ENCODE results near the gene GRIA3.
"Not testable (repeated sequence)": the region's sequence is repeated elsewhere in the genome, so short reads cannot be mapped to it uniquely, and the experiment has no call there.

GRIA3 gene

GRCh38 chrX:123449335-123449734 lies 265.3 kb downstream of the GRIA3 start:
- FAIRE-seq (no peak), DNase-seq (ENCODE audit: insufficient read length, low spot score) (no peak)

- DNase-seq (ENCODE audit: insufficient read length, low spot score) (peak; percentile 0), FAIRE-seq (no peak)
Observed at GRCh38 chrX:123450222-123450621, 266.1 kb downstream of the GRIA3 start.

- no peak for FAIRE-seq
- DNase-seq (ENCODE audit: insufficient read length, low spot score) = no peak
Observed at GRCh38 chrX:123454712-123455431, 270.8 kb downstream of the GRIA3 start.

- FAIRE-seq (no peak), DNase-seq (ENCODE audit: insufficient read length, low spot score) (no peak)
Observed at GRCh38 chrX:123455693-123456092, 271.6 kb downstream of the GRIA3 start.

GRCh38 chrX:123464709-123465108 lies 280.6 kb downstream of the GRIA3 start:
- FAIRE-seq = no peak
- DNase-seq (ENCODE audit: insufficient read length, low spot score) = no peak

GRCh38 chrX:123468481-123468880 lies 284.4 kb downstream of the GRIA3 start:
- DNase-seq (ENCODE audit: insufficient read length, low spot score) = no peak
- FAIRE-seq = no peak

- no peak for DNase-seq (ENCODE audit: insufficient read length, low spot score)
- FAIRE-seq = no peak
Observed at GRCh38 chrX:123475068-123475724, 291.1 kb downstream of the GRIA3 start.

GRCh38 chrX:123476611-123477219 lies 292.6 kb downstream of the GRIA3 start:
- DNase-seq (ENCODE audit: insufficient read length, low spot score) (no peak), FAIRE-seq (no peak)

- DNase-seq (ENCODE audit: insufficient read length, low spot score) (no peak), FAIRE-seq (no peak)
Observed at GRCh38 chrX:123477673-123478072, 293.6 kb downstream of the GRIA3 start.

GRCh38 chrX:123481913-123482851 lies 298.1 kb downstream of the GRIA3 start:
- FAIRE-seq (no peak), DNase-seq (ENCODE audit: insufficient read length, low spot score) (no peak)

GRCh38 chrX:123486297-123486696 lies 302.2 kb downstream of the GRIA3 start:
- DNase-seq (ENCODE audit: insufficient read length, low spot score) = no peak
- no peak for FAIRE-seq

- no peak for FAIRE-seq
Observed at GRCh38 chrX:123487236-123487635, 303.2 kb downstream of the GRIA3 start.

GRCh38 chrX:123487669-123488068 lies 303.6 kb downstream of the GRIA3 start:
- DNase-seq (ENCODE audit: insufficient read length, low spot score) (no peak), FAIRE-seq (no peak)

More at GRCh38 chrX:123487236-123487635, 303.2 kb downstream of the GRIA3 start:
- DNase-seq (ENCODE audit: insufficient read length, low spot score) = no peak

- FAIRE-seq = no peak
Observed at GRCh38 chrX:123489011-123489410, 304.9 kb downstream of the GRIA3 start.

GRCh38 chrX:123493857-123494256 lies 309.8 kb downstream of the GRIA3 start:
- FAIRE-seq (no peak), DNase-seq (ENCODE audit: insufficient read length, low spot score) (no peak)

More at GRCh38 chrX:123489011-123489410, 304.9 kb downstream of the GRIA3 start:
- DNase-seq (ENCODE audit: insufficient read length, low spot score) = no peak

GRCh38 chrX:123499787-123500186 lies 315.7 kb downstream of the GRIA3 start:
- no peak for FAIRE-seq

GRCh38 chrX:123504047-123504446 lies 320.0 kb downstream of the GRIA3 start:
- FAIRE-seq (no peak), DNase-seq (ENCODE audit: insufficient read length, low spot score) (no peak)

More at GRCh38 chrX:123499787-123500186, 315.7 kb downstream of the GRIA3 start:
- no peak for DNase-seq (ENCODE audit: insufficient read length, low spot score)

GRCh38 chrX:123504630-123505270 lies 320.7 kb downstream of the GRIA3 start:
- FAIRE-seq = no peak
- no peak for DNase-seq (ENCODE audit: insufficient read length, low spot score)

GRCh38 chrX:123513585-123514278 lies 329.7 kb downstream of the GRIA3 start:
- no peak for DNase-seq (ENCODE audit: insufficient read length, low spot score)
- FAIRE-seq = no peak

- not testable (repeated sequence) for FAIRE-seq; DNase-seq (ENCODE audit: insufficient read length, low spot score)
Observed at GRCh38 chrX:123514279-123514640, 330.2 kb downstream of the GRIA3 start.

Data from HTR-8/SVneo (cell line).